HCT116 (cell line): ENCODE results near the gene GLT6D1. TPM values are rescaled to one million over a fixed set of nuclear protein-coding genes. Genes with fewer than 3 reads are reported as not detected.

Source experiments
- ATAC-seq: fragments of 200-7000 bp; cut with Tn5 transposase; 2 replicates; pipeline ENCODE4 v1.9.1; 2020; ENCODE audit warnings: mild to moderate bottlenecking, moderate library complexity
- BruUV-seq: library from RNA; stranded (reverse); fragments of 400-500 nt; replicated peaks from 2 replicates; lab custom pipeline; 2021; lab: Mats Ljungman, UMichigan
- CTCF ChIA-PET: fragments of 300-600 bp; sonication (Branson Sonifier 250); formaldehyde crosslinking; loops from one replicate; lab custom pipeline; 2021; ENCODE audit warnings: antibody characterized with exemption; lab: Charles Lee
- POLR2A ChIA-PET: fragments of 300-600, 350-600 bp; sonication (Branson Sonifier 250); formaldehyde crosslinking; loops from one replicate; lab custom pipeline; 2021; ENCODE audit warnings: antibody characterized with exemption; lab: Charles Lee
- RAD21 ChIA-PET, 2 experiments: fragments of 300-600 bp; sonication (Branson Sonifier 250); formaldehyde crosslinking; loops; one replicate each; lab custom pipeline; 2023; ENCODE audit warnings: low total read pairs in 2 of 2; ENCODE audit not compliant: uncharacterized antibody in 2 of 2, unreplicated experiment in 2 of 2, low non-redundant PET in 1 of 2; lab: Charles Lee
- DNase-seq: peaks from one replicate; pipeline ENCODE4 v3.0.0-alpha.2; 2010; ENCODE audit warnings: low read depth, low spot score
- H2AFZ ChIP-seq: fragments of 200-600 bp; shearing (Covaris generic), sonication (generic); 2 replicates; pipeline ENCODE4 v1.6.1; 2017; ENCODE audit warnings: low read depth, mixed run types, mixed read lengths, antibody characterized with exemption, low read length; ENCODE audit not compliant: poor library complexity, severe bottlenecking
- H3K27ac ChIP-seq: 2 replicates; pipeline ENCODE4 v1.5.1; 2012; ENCODE audit warnings: low read depth, low read length
- H3K27me3 ChIP-seq: fragments of 200-600 bp; sonication (generic); 2 replicates; pipeline ENCODE4 v1.6.1; 2016; ENCODE audit warnings: mixed run types, low read length, mixed read lengths; ENCODE audit not compliant: insufficient read depth
- H3K36me3 ChIP-seq, 2 experiments: fragments of 200-500 bp in 1 of 2; fragments of 200-600 bp in 1 of 2; sonication (Bioruptor generic) in 1 of 2; sonication (generic) in 1 of 2; 2 replicates each; pipeline versions ENCODE4 v1.5.1 to v1.6.1; 2014 to 2016; ENCODE audit warnings: low read length in 2 of 2, inconsistent platforms in 1 of 2, mixed read lengths in 1 of 2, mixed run types in 1 of 2; ENCODE audit not compliant: insufficient read depth in 2 of 2, control insufficient read depth in 1 of 2
- H3K4me1 ChIP-seq, 2 experiments: fragments of 200-600 bp in 1 of 2; sonication (generic) in 1 of 2; 2 replicates each; pipeline versions ENCODE4 v1.5.1 to v1.6.1; 2012 to 2017; ENCODE audit warnings: low read length in 2 of 2, inconsistent platforms in 1 of 2, mild to moderate bottlenecking in 1 of 2, mixed read lengths in 1 of 2, mixed run types in 1 of 2, moderate library complexity in 1 of 2; ENCODE audit not compliant: insufficient read depth in 2 of 2, control insufficient read depth in 1 of 2
- H3K4me2 ChIP-seq: fragments of 200-600 bp; sonication (generic); 2 replicates; pipeline ENCODE4 v1.6.1; 2017; ENCODE audit warnings: mixed run types, low read length, mixed read lengths
- H3K4me3 ChIP-seq, 2 experiments: fragments of 200-600 bp in 1 of 2; sonication (generic) in 1 of 2; replicated peaks in 1 of 2; 2 replicates each; pipeline ENCODE4 v1.5.1; 2011 to 2016; ENCODE audit warnings: low read length in 2 of 2, control low read depth in 1 of 2, low read depth in 1 of 2, mild to moderate bottlenecking in 1 of 2, mixed read lengths in 1 of 2, mixed run types in 1 of 2
- H3K79me2 ChIP-seq: fragments of 200-600 bp; sonication (generic); 2 replicates; pipeline ENCODE4 v1.6.1; 2017; ENCODE audit warnings: mild to moderate bottlenecking, mixed run types, low read length, moderate library complexity, mixed read lengths; ENCODE audit not compliant: insufficient read depth
- H3K9ac ChIP-seq: fragments of 200-600 bp; sonication (generic); 2 replicates; pipeline ENCODE4 v1.6.1; 2016; ENCODE audit warnings: low read length, mixed read lengths
- H3K9me2 ChIP-seq: fragments of 200-600 bp; sonication (generic), shearing (Covaris generic); 2 replicates; pipeline ENCODE4 v1.6.1; 2017; ENCODE audit warnings: mixed run types, mild to moderate bottlenecking, moderate library complexity; ENCODE audit not compliant: insufficient read depth
- H3K9me3 ChIP-seq, 2 experiments: fragments of 200-500 bp in 1 of 2; fragments of 200-600 bp in 1 of 2; sonication (Bioruptor generic) in 1 of 2; sonication (generic) in 1 of 2; 2 replicates each; pipeline ENCODE4 v1.6.1; 2014 to 2017; ENCODE audit warnings: low read length in 2 of 2, mixed read lengths in 2 of 2, inconsistent platforms in 1 of 2, low read depth in 1 of 2, mild to moderate bottlenecking in 1 of 2, mixed run types in 1 of 2, moderate library complexity in 1 of 2; ENCODE audit not compliant: control insufficient read depth in 1 of 2, insufficient read depth in 1 of 2
- H4K20me1 ChIP-seq: fragments of 200-600 bp; sonication (generic), shearing (Covaris generic); 2 replicates; pipeline ENCODE4 v1.6.1; 2017; ENCODE audit warnings: mixed run types, mild to moderate bottlenecking, moderate library complexity; ENCODE audit not compliant: insufficient read depth
- CBX3 ChIP-seq: IDR thresholded peaks from 2 replicates; pipeline ENCODE4 v1.6.1; 2012; ENCODE audit warnings: low read depth
- CEBPB ChIP-seq: IDR thresholded peaks from 2 replicates; pipeline ENCODE4 v1.6.1; 2012; ENCODE audit warnings: low read depth
- EGR1 ChIP-seq: IDR thresholded peaks from 2 replicates; pipeline ENCODE4 v1.6.1; 2012; ENCODE audit warnings: low read depth
- ELF1 ChIP-seq: IDR thresholded peaks from 2 replicates; pipeline ENCODE4 v1.6.1; 2012; ENCODE audit warnings: low read depth, borderline replicate concordance
- POLR2AphosphoS5 ChIP-seq: IDR thresholded peaks from 2 replicates; pipeline ENCODE4 v1.6.1; 2011; ENCODE audit warnings: mild to moderate bottlenecking, low read depth, low read length, moderate library complexity
- SIN3A ChIP-seq: IDR thresholded peaks from 2 replicates; pipeline ENCODE4 v1.6.1; 2012; ENCODE audit warnings: low read depth
- SRF ChIP-seq: IDR thresholded peaks from 2 replicates; pipeline ENCODE4 v1.6.1; 2012; ENCODE audit warnings: low read depth
- TCF7L2 ChIP-seq: IDR thresholded peaks from 2 replicates; pipeline ENCODE4 v1.7.0; 2011; ENCODE audit warnings: borderline replicate concordance, inconsistent platforms; ENCODE audit not compliant: insufficient read depth, insufficient read length; ENCODE audit errors: extremely low read depth
- YY1 ChIP-seq: IDR thresholded peaks from 2 replicates; pipeline ENCODE4 v1.6.1; 2011; ENCODE audit warnings: low read length, low read depth, moderate library complexity, mild to moderate bottlenecking; ENCODE audit not compliant: insufficient replicate concordance; ENCODE audit errors: extremely low read depth
- intact Hi-C: fragments of 100-400 bp; cut with micrococcal nuclease; formaldehyde crosslinking; loops from 2 replicates; pipeline ENCODE4 v1.10.0; 2022
- total RNA-seq: library from RNA; stranded (reverse); gene quantifications from one replicate; pipeline ENCODE4 v1.2.1, GENCODE V29; 2021; ENCODE audit not compliant: unreplicated experiment
- TF ChIP-seq, protein P1 (sequence below): IDR thresholded peaks from 2 replicates; pipeline ENCODE4 v1.6.1; 2012
- TF ChIP-seq, protein P2 (sequence below): IDR thresholded peaks from 2 replicates; pipeline ENCODE4 v1.6.1; 2011; ENCODE audit warnings: mild to moderate bottlenecking, low read length, moderate library complexity; ENCODE audit not compliant: insufficient replicate concordance; ENCODE audit errors: extremely low read depth
- TF ChIP-seq, protein P3 (sequence below), 3 experiments: fragments of 200-600 bp in 1 of 3; sonication (generic) in 1 of 3; IDR thresholded peaks in 2 of 3; conservative IDR thresholded peaks in 1 of 3; 2 replicates each; pipeline ENCODE4 v1.5.1; 2012 to 2017; ENCODE audit warnings: low read depth in 2 of 3, low read length in 2 of 3, antibody characterized with exemption in 1 of 3, borderline replicate concordance in 1 of 3, control low read depth in 1 of 3, mild to moderate bottlenecking in 1 of 3, mixed read lengths in 1 of 3, mixed run types in 1 of 3, moderate library complexity in 1 of 3; ENCODE audit not compliant: insufficient read depth in 1 of 3
- TF ChIP-seq, protein P4 (sequence below): IDR thresholded peaks from 2 replicates; pipeline ENCODE4 v1.6.1; 2012; ENCODE audit warnings: low read depth

GLT6D1 gene
- total RNA-seq, 1 experiment from 2014 or later: not detected

DNA sequence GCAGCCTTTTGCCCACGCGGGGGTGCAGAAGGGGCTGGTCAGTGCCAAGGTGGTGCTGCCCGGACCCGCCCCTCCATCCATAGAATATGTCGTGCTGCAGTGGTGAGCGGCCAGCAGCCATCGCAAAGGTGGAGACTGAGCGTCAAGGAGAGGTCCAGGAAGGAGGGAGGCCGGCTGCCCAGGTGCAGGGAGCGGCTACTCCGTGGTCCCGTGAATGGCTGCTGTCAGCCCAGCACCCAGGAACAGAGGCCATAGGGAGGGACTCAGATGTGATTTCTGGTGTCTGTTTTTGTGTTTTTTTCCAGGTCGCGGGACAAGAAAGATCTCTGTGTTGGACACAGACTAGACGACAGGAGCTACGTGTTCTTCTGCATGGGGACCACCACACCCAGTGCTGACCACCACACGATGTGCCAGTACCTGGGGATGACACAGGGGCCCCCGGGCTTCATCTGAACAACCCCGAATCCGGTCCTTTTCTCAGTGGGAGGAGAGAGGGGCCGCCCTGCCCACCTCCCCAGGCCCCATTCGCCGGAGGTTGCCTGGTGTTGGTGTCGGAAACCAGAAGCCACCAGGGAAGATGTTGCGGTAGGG lies 48.8 kb downstream of the GLT6D1 start:
- Histone ChIP-seq H3K36me3 (no peaks in the 10 kb centered on the region), H3K4me3 (no peak overlapping the region), H2AFZ (no peak overlapping the region), H4K20me1 (no peaks in the 10 kb centered on the region), H3K79me2 (no peaks in the 10 kb centered on the region), H3K9me3 (no peaks in the 10 kb centered on the region), H3K9me2 (no peaks in the 10 kb centered on the region), H3K4me2 (no peak overlapping the region), H3K9ac (no peak overlapping the region), H3K27me3 (no peaks in the 10 kb centered on the region; the same call in 1 of the 2 replicates), H3K27ac (no peak overlapping the region), H3K4me1 (no peaks in the 10 kb centered on the region)
- POLR2A ChIA-PET: no interaction called here
- CTCF ChIA-PET: interaction anchor here (0.7 kb wide), 1 partner anchor 11 kb away, joined by 3 read pairs; no protein-coding TSS in a partner anchor
- BruUV-seq: no TSS peak
- RAD21 ChIA-PET: no interaction called here
- intact Hi-C loops: no loop called here
- ATAC-seq: no peak
- TF ChIP-seq, protein P1, sequence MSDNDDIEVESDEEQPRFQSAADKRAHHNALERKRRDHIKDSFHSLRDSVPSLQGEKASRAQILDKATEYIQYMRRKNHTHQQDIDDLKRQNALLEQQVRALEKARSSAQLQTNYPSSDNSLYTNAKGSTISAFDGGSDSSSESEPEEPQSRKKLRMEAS: no peak
- TF ChIP-seq ELF1: no peak
- no peak for TF ChIP-seq EGR1
- TF ChIP-seq, protein P2, sequence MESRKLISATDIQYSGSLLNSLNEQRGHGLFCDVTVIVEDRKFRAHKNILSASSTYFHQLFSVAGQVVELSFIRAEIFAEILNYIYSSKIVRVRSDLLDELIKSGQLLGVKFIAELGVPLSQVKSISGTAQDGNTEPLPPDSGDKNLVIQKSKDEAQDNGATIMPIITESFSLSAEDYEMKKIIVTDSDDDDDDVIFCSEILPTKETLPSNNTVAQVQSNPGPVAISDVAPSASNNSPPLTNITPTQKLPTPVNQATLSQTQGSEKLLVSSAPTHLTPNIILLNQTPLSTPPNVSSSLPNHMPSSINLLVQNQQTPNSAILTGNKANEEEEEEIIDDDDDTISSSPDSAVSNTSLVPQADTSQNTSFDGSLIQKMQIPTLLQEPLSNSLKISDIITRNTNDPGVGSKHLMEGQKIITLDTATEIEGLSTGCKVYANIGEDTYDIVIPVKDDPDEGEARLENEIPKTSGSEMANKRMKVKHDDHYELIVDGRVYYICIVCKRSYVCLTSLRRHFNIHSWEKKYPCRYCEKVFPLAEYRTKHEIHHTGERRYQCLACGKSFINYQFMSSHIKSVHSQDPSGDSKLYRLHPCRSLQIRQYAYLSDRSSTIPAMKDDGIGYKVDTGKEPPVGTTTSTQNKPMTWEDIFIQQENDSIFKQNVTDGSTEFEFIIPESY: no peak
- TF ChIP-seq POLR2AphosphoS5: no peak
- no peak for TF ChIP-seq CEBPB
- TF ChIP-seq SRF: no peak
- TF ChIP-seq, protein P3, sequence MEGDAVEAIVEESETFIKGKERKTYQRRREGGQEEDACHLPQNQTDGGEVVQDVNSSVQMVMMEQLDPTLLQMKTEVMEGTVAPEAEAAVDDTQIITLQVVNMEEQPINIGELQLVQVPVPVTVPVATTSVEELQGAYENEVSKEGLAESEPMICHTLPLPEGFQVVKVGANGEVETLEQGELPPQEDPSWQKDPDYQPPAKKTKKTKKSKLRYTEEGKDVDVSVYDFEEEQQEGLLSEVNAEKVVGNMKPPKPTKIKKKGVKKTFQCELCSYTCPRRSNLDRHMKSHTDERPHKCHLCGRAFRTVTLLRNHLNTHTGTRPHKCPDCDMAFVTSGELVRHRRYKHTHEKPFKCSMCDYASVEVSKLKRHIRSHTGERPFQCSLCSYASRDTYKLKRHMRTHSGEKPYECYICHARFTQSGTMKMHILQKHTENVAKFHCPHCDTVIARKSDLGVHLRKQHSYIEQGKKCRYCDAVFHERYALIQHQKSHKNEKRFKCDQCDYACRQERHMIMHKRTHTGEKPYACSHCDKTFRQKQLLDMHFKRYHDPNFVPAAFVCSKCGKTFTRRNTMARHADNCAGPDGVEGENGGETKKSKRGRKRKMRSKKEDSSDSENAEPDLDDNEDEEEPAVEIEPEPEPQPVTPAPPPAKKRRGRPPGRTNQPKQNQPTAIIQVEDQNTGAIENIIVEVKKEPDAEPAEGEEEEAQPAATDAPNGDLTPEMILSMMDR (IDR thresholded peaks at IDR 0.05 in 2 of 3, conservative IDR thresholded peaks at IDR 0.05 in 1 of 3; ENCODE audit: borderline replicate concordance in 1 of 3, insufficient read depth in 1 of 3, low read depth in 2 of 3, low read length in 2 of 3): no peak
- TF ChIP-seq SIN3A: no peak
- no peak for TF ChIP-seq CBX3
- TF ChIP-seq YY1: no peak
- TF ChIP-seq TCF7L2: no peak
- TF ChIP-seq, protein P4, sequence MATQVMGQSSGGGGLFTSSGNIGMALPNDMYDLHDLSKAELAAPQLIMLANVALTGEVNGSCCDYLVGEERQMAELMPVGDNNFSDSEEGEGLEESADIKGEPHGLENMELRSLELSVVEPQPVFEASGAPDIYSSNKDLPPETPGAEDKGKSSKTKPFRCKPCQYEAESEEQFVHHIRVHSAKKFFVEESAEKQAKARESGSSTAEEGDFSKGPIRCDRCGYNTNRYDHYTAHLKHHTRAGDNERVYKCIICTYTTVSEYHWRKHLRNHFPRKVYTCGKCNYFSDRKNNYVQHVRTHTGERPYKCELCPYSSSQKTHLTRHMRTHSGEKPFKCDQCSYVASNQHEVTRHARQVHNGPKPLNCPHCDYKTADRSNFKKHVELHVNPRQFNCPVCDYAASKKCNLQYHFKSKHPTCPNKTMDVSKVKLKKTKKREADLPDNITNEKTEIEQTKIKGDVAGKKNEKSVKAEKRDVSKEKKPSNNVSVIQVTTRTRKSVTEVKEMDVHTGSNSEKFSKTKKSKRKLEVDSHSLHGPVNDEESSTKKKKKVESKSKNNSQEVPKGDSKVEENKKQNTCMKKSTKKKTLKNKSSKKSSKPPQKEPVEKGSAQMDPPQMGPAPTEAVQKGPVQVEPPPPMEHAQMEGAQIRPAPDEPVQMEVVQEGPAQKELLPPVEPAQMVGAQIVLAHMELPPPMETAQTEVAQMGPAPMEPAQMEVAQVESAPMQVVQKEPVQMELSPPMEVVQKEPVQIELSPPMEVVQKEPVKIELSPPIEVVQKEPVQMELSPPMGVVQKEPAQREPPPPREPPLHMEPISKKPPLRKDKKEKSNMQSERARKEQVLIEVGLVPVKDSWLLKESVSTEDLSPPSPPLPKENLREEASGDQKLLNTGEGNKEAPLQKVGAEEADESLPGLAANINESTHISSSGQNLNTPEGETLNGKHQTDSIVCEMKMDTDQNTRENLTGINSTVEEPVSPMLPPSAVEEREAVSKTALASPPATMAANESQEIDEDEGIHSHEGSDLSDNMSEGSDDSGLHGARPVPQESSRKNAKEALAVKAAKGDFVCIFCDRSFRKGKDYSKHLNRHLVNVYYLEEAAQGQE: no peak
- DNase-seq: no peak
